Middle frontal gyrus (tissue), 1 donor: ENCODE measurements around the gene MAB21L4.

Experiments used
- DNase-seq: peaks from one replicate; pipeline ENCODE4 v3.0.0-alpha.2; 2015; ENCODE audit warnings: low spot score; ENCODE audit errors: extremely low spot score

Gene MAB21L4

DNA sequence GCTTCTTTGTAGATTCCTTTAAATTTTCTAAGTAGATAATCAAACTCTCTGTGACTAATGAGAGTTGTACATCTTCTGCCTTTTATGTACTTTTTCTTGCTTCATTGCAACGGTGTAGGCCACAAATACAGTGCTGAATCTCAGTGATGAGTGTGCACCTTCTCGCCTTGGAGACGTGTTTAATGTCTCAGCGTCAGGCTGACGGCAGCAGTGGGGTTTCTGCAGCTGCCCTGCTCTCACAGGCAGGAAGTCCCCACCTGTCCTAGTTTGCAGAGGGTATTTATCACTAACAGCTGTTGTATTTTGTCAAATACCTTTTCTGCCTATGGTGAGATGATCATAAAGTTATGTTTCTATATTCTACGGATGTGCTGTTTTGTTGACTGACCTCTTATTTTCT lies 14.0 kb downstream of the MAB21L4 start:
- no peak for DNase-seq

DNA sequence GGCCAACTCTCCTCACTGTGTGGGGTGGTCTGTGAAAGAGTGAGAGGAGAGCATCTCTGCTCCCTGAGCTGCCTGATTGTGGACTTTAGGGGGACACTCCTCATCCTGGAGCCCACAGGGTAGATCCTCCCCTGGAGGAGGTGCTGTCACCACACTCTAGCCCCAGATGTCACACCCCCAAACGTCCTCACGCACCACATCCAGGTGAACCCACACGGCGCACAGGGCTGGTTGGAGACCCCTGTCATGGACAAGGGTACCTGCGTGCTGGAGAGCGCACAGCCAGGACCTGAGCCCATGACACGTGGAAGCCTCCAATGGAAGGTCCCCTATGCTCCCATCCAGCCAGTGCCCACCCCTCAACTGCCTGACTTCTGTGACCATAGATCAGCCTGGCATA lies 16.9 kb downstream of the MAB21L4 start:
- no peak for DNase-seq

DNA sequence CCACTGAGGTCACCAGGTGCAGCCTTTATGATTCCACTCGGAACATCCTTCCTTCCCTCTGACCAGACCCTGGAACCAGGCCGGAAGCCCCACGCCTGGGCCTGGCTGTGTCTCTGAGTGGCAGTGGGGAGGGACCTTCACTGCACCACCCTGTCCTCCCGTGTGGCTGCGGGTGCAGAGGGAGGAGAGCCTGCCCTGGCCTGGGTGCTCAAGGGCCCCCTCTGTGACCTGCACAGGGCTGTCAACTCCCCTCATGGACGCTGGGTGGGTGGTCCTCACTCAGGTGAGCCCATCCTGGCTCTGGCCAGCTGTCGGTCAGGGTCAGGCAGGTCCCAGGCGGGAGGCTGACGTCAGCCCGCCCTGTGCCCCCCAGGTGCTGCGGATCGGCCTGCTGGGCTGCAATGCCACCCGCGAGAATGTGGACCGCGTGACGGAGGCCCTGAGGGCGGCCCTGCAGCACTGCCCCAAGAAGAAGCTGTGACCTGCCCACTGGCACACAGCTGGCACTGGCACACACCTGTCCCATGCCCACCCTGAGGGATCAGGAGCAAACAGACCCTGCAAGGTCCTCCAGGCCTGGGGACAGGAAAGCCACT lies 17.5 kb downstream of the MAB21L4 start:
- no peak for DNase-seq

DNA sequence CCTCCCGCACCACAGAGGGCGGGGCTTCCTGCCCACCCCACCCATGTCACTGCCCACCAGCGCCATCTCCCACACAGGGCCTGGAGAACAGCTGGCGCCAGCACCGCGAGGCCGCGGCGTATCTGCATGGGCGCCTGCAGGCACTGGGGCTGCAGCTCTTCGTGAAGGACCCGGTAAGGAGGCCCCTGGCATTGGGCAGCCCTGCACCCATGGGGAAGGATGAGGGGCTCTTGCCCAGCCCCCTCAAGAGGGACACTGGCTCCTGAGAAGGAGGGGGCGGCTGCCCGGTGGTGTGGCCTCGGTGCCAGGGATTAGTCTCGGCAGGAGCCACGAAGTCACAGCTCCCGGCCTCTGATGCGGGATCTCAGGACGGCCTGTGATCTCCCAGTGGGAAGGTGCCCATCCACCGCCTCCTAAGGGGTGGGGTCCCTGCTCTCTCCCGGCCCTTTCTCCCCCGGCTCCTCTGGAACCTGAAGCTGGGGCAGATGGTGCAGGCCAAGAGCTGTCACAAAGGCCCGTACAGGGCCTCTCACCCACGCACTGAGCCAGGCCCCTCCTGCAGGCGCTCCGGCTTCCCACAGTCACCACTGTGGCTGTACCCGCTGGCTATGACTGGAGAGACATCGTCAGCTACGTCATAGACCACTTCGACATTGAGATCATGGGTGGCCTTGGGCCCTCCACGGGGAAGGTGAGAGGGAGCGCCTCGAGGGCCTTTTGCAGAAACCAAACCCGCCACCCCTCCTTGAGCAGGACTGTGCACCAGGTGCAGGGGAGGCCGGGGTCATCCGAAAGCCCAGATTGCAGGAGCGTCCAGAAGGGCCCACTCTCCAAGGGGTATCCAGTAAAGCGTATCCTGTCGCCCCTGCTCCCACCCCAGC lies 18.3 kb downstream of the MAB21L4 start:
- DNase-seq = no peak

DNA sequence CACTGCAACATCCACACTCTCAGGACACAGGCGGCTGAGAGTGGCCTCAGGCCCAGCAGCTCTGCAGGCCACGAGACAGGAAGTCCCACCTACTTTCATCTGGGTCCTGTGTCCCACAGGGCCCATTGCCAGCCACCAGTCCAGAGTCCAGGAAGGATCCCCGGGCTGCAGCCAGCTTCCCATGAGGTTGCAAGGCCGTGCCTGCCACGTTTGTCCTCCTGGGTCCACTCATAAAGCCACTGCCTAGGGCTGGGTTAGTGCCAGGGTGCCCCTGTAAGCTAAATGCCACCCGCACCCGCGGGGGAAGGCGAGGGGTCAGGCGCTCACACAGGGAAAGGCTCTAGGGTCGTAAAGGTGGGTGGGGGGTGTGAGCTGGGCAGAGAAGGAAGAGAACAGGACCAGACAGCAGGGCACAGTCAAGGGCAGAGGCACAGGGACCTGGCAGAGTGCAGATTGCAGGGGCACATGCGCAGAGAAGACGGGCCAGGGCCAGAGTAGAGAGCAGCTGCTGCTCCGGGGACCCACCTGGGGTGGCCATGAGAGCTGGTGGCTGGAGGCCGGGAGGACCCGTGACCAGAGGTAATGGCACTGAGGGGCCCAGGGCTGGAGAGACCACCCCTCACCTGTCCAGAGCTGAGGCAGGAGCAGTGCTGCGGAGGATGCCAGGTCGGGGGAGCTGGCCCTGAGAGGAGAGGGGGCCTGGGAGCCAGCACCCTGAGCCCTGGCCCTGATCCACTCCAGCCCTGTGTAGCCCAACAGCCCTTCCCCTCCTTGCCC lies 19.3 kb downstream of the MAB21L4 start:
- no peak for DNase-seq

DNA sequence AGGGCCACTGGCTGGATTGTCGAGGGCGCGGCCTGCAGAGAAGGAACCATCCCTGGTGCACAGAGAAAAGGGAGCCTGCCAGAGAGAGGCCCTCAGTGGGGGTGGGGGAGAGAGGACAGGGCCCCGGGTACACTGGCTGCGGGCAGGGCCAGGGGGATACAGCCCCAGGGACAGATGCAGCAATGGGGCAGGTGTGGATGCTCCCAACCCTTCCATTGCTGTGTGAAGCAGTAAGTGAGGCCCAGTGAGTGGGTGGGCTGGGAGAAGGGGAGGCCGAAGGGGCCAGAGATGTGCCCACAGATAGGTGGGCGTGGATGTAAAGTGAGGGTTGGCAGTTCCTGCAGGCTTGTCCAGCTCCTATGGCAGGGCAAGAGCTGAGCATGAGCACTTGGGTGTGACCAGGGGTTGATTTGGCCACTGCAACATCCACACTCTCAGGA lies 19.9 kb downstream of the MAB21L4 start:
- DNase-seq = no peak

DNA sequence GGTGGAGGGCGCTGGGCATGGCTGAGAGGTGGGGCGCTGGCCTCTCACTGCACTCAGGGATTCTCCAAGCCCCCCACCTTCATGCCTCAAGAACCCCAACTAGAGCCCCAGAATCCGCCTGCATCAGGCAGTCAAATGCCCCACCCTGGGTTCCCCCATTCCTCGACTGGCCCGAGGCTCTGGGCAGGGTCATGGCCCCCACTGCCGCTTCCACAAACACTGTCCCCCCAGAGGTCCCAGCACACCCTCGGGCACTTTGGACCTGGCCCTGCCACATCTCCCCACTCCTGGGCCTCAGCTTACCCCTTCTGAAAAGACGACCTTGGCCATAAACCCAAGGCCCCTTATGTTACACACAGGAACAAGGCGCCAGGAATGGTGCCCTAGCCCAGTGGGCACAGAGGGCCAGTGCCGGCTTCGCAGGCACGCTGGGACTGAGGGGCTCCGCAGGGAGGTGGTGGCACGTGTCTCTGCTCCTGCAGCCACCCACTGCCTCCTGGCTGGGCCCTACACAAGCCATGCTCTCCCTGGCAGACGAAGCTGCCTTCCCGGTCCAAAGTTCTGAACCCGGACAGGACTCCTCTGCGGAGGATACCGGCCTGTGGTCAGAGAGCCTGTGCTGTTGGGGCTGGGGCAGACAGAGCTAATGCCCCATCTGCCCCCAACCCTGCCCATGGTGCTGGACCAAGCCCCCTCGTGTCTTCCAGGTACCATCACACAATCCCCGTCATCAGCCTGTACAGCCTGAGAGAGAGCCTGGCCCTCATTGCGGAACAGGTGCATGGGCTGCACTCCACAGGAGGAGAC lies 20.5 kb downstream of the MAB21L4 start:
- DNase-seq = no peak

DNA sequence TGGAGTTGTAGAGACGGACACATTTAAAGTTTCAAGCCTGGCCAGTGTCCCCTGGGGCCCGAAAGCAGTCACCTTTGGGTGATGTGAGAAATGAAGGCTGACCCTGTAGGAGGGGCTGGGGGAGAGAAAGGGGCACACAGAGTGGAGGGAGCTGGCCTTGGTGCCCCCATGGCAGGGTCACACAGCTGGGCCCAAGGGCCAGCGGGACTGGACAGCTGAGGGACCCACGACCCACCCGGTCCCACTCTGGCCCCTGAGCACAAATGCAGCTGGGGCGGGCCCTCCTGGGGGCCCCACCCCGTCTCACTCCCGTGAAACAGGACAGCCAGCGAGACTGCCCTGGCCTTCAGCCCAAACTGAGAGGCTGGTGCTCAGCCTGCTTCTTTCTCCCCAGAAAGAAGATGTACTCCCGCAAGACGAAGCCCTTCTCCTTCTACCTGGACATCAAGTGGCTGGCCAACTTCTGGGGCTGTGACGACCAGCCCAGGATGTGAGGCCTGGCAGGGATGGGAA lies 21.2 kb downstream of the MAB21L4 start:
- no peak for DNase-seq

DNA sequence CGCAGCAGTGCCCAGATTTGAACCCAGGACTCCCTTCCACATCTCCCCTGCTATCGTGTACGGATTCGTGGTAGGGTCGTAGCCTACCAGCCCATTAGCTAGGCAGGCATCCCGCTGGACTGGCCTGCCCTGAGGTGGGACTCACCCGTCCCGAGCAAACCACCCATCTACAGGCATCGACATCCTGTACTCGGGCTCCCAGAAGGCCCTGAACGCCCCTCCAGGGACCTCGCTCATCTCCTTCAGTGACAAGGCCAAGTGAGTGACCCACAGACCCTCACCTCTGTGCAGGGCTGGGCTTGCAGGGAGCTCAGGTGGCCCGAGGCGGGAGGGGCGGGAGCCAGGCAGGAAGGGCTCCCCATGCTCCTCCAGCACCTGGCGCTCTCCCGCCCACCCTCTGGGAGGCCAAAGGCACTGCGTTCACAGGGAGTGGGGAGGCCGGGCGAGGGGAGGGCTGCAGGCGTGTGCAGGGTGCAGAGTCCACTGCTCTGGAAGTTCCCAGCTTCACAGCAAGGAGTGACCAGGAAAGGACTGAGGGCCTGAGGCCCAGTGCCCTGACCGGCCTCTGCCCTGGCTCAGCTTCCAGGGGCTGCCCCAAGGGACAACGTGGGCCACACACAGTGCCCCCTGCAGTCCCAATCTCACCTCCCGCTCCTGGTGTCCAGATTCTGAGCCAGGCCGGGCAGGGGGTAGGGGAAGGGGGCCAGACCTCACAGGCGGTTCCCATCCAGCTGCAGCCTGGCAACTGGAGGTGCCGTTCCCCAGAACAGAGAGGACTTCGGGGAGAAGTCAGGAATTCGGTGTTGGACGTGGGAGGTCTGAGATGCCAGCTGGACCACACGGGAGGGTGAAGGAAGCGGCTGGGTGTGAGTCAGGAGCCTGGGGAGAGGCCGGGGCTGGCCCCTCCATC lies 21.9 kb downstream of the MAB21L4 start:
- no peak for DNase-seq

DNA sequence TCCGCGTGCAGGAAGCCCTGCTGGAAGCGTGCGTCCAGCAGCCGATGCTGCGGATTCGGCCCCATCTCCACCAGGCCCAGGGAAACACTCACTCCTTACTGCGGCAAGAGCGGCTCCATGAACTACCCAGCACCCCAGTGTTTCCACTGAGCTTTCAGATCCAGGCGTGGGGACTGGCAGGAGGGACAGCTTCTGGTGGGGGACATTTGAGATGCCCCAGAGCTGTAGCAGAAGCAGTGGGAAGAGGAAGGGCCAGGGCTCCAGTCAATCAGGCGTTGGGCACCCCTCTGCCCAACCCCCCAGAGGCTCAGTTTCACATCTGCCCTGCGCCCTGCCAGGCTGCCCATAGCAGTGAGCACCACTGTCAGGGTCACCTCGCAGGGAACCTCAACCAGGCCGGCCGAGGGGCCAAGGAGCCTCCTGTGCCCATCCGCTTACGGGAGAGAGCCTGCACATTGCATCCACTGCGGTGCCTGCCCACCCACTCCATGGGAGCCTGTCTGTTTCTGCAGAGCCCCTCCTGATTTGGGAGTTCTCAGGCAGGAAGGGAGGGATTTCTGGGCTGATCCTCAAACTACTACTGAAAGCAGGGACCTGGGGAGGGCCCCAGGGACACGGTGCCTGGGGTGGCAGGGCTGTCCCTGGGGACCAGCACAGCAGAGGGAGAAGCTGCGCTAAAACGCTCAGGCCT lies 22.7 kb downstream of the MAB21L4 start:
- DNase-seq = no peak

DNA sequence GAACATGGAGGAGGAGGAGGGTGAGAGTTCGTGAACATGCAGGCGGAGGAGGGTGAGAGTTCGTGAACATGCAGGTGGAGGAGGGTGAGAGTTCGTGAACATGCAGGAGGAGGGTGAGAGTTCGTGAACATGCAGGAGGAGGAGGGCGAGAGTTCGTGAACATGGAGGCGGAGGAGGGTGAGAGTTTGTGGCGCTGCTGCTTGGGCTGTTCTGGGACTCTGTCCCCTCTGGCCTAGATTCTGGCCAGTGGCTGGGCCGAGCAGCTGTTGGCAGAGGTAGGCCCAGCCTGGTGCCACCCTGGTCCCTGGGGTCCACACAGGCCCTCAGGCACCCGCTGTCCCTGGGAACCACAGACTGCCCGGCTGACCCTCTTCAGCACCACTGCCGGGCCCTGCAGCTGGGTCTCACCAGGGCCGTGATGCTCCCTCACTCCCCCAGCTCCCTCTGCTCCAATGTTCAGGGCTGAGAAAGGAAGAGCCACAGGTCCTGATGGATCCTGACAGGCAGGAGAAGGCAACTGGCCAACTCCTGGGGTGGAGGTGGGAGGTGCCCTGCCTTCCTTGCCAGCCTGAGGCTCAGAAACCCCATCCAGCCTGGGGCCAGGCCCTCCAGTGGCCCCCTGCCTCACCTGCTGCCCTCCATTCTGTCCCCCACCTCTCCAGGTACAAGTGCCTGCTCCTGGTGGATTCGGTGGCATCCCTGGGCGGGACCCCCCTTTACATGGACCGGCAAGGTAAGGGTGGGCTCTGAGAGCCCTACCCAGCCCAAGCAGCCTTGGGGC lies 23.4 kb downstream of the MAB21L4 start:
- no peak for DNase-seq

DNA sequence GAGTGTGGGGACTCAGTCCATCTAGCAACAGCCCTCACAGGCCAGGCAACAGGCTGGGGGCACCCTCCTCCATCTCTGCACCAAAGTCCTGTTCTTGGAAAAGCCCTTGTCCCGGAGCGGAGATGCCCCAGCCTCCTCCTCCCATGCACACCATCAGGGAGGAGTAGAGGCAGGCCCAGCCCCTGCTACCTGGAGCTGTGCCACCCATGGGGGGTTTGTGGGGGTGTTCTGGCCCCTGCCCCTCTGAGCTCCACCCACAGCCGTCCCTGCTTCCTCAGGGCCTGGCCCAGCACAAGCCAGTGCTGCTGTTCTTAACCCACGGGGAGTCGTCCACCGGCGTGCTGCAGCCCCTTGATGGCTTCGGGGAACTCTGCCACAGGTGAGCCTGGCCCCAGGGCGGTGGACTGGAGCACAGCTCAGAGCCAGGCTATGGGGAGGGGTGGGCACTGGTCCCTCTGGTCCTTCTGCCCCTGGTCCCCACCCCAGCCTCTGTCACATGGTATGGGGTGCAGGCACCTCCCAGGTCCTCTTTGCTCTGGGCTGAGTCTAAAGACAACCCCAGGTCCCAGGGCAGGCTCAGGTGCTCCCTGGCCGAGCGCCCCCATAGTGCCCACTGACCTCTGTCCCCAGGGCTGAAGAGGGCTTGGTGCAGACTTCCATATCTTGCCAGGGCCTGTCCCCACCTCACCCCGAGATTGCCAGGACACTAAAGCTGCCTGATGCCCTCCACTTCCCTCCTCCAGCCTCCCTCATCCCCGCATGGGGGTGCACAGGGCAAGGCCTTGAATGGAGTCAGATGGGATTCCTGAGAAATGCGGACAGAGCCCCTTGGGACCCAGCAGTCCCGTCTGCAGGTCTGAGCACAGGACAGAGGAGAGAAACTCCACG lies 24.6 kb downstream of the MAB21L4 start:
- no peak for DNase-seq

DNA sequence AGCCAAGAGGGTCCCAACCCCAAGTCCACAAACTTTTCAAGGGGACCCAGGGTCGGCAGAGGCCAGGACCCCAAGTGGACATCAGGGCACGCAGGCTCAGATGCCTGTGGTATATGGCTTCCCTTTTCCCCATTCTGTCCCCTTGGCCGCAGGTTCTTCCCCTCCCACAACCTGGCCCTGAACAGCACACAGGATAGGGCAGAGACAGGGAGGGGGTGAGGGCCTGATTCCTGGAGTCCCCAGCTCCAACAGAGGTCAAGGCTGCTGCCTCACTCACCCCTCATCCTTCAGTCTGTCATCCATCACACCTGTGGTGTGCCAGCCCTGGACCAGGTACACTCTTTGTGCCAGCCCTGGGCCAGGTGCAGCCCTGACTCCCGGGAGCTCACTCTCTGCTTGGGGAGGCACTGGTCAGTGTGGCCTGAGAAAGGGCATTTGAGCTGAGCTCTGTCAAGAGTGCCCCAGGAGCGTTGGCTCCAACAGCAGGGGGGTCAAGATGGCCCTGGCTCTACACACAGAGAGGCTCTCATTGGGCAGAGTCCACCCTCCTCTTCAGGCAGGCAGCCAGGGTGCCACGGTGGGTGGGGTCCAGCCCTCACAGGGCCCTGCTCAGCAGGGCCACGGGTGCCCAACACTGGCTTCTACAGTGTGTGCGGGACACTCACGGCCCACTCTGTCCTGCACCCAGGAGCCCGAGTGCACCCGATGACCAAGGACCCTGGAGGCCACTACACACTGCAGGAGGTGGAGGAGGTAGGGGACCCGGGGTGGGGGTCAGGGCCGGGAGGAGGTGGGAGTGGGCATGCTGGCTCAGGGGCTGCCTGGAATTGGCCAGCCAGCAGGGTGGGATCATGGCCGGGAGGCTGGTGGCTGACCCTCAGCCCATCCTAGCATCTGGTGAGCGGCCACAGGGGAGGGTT lies 25.7 kb downstream of the MAB21L4 start:
- no peak for DNase-seq

DNA sequence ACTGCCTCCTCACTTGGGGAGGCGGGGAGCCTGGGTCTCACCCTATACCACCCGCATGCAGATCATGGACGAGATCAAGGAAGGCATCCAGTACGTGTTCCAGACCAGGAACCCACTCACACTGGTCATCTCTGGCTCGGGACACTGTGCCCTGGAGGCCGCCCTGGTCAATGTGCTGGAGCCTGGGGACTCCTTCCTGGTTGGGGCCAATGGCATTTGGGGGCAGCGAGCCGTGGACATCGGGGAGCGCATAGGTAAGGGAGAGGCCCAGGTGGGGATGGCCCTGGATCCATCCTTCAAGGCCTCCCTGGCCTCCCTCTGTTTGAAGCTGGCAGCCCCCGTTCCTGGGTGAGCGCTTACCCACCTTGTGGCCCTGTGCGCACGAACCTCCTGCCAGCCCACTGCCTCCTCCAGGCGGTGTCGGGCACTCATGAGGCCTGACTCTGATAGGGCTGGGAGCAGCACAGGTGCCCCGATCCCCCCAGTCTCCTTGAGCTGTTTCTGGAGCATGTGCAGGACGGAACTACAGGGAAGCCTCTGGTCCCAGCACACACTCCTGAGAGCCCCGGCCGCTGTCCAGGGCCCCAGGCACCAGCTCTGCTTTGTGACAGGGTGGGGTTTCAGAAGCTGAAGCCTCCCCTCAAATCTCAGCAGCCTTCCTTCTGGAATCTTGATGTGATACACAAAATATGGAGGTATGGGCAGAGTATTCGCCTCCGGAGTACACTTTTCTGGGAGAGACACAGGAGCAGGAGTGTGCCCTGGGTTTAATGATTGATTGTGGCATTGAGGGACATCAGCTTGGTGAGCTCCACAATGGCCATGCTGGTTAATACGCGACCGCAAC lies 26.6 kb downstream of the MAB21L4 start:
- DNase-seq = no peak

DNA sequence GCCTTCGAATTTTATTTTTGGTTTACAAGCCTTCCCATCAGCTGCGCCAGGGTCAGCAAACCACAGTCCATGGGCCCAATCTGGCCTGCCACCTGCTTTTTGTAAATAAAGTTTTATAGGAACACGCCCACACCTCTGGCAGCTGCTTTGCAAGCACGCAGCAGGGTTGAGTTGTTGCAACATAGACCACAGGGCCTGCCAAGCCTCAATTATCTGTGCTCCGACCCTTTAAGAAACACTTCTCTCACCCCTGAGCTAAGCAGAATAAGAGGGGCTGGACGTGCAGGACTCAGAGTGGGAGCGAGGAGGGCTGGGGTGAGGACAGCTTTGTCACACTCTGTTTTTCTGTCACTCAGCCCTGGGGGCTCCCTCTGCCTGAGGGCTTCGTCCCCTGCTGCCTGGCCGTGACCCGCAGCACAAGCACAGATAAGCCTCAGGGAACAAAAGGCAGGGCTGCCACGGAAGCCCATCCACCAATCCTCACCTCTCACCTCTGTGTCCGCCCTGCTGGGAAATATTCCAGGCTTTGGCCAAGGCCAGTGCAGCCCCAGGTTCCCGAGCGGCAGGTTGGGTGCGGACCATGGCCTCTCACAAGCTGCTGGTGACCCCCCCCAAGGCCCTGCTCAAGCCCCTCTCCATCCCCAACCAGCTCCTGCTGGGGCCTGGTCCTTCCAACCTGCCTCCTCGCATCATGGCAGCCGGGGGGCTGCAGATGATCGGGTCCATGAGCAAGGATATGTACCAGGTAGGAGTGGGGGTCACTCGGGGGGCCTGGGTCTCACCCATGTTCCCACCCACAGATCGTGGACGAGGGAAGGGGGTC lies 27.5 kb downstream of the MAB21L4 start, which contains the start of gene AGXT:
TSS of gene AGXT (plus strand) at position 539 of the 823 bp plus-strand sequence. CDS start at position 581, 42 bp downstream.
- no peak for DNase-seq
